GM18502 (cell line): ENCODE measurements around the gene KCNAB1.
A peak's percentile ranks its signal among the peaks of the same experiment; 100 is the strongest.

ENCODE experiments used
- ATAC-seq: cut with Tn5 transposase; IDR thresholded peaks from one replicate; pipeline ENCODE4 v1.9.1; 2021; ENCODE audit warnings: mild to moderate bottlenecking; ENCODE audit not compliant: unreplicated experiment, poor library complexity

KCNAB1 gene

GRCh38 chr3:156509189-156510174 is 389.1 kb downstream of the KCNAB1 start:
- peak; percentile 83 for ATAC-seq

DNA sequence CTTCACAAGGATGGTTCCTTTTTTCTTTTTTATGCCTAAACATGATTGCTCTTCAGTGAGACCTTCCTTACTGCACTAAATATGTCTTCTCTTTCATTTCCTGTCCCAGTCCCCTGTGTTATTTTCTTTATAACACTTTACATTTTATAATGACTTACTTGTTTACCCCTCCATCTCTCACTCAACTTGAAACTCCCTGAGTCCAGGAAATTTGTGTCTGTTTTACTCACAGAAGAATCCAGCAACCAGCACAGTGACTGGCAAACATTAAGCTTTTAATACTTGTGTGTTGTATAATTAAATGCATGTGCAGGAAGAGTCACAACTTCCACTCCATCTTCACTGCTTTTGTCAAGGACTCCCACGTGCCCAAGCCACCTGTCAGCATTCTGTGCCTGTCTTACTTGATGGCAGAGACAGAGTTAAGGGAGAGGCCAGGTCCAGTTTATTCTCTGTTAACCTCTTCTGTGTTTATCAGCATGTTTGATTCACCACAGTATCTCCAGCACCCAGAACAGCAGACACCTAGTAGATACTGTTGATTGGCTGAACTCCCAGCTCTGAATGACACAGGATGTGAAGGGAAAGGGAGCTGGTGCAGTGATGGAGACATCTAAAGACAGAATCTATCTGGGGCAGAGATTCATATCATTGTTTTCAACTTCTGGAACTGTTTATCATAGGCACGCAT is 391.8 kb downstream of the KCNAB1 start:
- ATAC-seq: no peak

GRCh38 chr3:156513619-156514018 is 393.2 kb downstream of the KCNAB1 start:
- ATAC-seq: no peak

DNA sequence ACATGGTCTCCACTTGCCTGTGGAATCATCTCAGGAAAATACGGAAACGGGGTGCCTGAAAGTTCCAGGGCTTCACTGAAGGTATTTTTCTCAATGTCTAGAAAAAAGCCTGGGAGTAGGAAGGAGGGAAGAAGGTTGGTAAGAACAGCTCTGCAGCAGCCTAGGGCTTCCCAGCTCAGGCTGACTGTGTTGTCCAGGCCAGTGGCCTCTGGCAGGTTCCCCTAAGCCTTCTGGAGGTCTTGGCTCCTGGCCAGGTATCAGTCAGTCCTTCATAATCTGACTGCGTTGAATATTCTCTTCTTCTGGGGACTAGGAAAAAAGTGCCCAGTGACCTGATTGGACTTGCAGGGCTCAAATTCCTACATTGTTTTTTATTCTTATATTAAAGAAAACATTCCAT is 395.9 kb downstream of the KCNAB1 start:
- no peak for ATAC-seq

DNA sequence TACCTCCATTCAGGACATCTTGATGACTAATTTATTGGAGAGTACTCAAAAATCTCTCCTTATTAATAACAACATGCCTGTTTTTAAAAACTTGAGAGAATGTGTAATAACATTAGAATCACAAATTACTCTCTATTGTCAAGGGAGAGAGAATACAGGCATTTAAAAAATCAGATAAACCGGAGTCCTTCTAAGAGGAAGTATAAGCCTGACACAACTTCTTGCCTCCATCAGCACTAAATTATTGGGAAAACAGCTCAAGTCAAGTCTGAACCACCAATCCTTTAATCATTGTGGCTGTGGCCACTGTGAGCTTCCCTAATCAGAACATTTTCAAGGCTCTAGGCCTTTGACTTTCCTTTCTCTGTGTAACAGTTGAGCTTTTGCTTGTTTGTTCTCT is 396.6 kb downstream of the KCNAB1 start:
- ATAC-seq: no peak

GRCh38 chr3:156518726-156519125 is 398.3 kb downstream of the KCNAB1 start:
- no peak for ATAC-seq

DNA sequence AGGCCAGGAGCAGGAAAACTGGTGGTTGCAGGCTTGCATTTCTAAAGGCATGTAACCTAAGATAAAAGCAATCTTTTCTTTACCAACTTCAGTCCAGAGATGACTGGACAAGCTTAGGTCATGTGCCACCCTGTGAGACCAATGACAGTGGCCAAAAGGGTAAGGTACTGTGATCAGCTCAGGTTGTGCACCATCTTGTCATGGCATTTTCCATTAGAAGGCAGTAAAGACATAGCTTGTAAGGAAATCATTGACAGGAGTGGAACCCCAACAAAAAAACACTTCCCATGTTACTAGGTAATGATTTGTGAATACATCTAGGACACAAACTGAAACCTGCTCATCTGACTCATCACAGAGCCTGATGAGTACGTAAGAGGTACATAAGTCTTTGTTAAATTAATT is 399.4 kb downstream of the KCNAB1 start:
- ATAC-seq: peak; percentile 62

DNA sequence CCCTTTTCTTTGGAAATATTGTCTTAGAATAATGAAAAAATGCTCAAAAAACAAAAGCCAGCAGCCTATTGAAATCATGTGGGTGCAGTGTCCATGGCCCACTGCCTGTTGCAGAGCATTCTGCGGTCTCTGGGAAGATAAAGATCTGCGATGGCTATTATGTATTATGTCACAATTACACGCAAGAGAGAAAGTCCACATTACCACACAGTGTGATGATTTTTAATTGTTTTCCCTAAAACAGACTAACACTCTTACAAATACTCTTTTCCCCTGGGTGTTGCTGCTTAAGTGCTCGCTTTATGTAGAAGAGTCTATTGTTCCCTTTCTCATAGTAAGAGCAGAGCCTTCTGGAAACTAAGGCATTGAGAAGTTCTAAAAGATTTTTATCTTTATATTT is 402.3 kb downstream of the KCNAB1 start:
- ATAC-seq: no peak

DNA sequence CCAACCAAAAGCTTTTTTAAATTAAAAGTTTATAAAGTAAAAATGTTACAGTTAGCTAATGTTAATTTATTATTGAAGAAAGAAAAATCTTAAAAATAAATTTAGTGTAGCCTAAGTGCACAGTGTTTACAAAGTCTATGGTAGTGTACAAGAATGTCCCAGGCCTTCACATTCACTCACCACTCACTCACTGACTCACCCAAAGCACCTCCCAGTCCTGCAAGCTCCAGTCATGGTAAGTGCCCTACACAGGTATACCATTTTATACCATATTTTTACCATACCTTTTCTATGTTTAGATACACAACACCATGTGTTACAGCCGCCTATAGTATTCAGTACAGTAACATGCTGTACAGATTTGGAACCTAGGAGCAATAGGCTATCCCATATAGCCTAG is 405.4 kb downstream of the KCNAB1 start:
- no peak for ATAC-seq

DNA sequence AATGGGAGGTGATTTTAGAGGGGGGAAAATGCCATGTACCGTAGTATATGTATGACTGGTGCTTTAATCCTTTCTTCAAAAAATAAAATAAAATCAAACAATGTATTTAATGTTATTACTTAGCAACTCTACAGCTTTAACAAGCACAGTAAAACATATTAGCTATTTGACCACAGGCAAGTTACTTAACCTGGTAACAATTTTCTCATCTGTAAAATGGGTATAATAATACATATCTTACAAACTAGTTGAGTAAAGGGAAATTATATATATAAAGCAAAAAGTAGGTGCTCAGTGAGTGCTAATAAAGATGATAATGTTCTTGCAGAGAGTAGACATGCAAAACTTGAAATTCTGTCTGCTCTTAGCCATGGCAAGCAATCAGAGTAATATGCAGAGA is 406.7 kb downstream of the KCNAB1 start:
- ATAC-seq: no peak

- ATAC-seq: no peak
These were observed 410.6 kb downstream of the KCNAB1 start for GRCh38 chr3:156530980-156531379.

DNA sequence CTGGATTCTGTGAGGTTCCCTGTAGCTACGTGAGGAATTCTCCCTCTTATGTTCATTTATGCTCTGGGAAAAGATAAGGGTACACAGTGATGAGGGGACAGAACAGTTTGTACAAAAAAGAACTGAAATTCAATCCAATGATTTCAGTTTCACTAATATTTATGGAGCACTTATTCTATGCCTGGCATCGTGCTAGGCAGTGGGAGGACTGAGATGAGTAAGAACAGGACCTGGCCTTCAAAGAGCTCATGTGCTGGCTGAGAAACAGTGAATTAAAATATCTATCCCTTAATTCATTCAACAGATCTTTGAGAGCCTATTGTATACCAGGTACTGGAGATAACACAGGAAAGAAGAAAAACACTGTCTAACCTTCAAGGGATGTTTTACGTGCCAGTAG is 412.4 kb downstream of the KCNAB1 start:
- no peak for ATAC-seq

GRCh38 chr3:156533205-156533604 is 412.8 kb downstream of the KCNAB1 start:
- no peak for ATAC-seq

DNA sequence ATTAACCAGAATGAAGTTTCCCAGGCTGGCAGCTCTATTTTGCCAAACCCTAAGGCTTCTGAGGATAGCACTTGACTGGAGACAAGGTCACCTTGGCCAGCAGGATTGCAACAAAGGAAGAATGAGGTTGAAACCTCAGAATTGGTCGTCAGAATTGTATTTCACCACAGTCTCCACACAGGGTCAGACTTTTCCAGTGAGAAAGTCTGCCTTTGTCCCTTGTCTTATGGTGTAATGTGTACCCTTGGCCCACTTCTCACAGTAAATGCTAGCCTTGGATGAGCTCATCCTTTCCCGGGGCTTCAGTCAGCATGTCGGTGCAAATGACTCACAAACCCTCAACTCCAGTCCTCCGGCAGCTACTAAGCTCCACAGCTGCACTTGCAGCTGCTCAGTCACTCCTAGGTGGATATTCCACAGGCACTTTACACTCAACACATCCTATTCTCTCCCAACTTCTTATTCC is 414.8 kb downstream of the KCNAB1 start:
- ATAC-seq: no peak

DNA sequence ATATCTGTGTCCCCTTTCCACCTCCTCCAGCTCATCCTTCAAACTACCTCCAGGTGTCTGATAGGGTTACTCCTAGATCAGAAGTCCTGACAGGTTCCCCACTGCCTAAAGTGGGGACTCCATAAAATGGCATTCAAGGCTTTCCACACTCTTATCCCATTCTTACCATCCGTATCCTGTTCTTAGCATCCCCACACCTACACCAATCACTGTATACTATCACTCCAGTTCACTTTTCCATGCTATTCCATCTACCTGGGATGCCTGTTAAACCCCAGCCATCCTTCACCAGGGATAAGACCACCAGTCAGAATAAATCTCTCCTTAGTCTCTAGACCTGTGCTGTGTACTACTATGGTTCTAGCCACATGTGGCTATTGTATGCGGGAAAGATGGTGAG is 415.4 kb downstream of the KCNAB1 start:
- ATAC-seq: no peak

DNA sequence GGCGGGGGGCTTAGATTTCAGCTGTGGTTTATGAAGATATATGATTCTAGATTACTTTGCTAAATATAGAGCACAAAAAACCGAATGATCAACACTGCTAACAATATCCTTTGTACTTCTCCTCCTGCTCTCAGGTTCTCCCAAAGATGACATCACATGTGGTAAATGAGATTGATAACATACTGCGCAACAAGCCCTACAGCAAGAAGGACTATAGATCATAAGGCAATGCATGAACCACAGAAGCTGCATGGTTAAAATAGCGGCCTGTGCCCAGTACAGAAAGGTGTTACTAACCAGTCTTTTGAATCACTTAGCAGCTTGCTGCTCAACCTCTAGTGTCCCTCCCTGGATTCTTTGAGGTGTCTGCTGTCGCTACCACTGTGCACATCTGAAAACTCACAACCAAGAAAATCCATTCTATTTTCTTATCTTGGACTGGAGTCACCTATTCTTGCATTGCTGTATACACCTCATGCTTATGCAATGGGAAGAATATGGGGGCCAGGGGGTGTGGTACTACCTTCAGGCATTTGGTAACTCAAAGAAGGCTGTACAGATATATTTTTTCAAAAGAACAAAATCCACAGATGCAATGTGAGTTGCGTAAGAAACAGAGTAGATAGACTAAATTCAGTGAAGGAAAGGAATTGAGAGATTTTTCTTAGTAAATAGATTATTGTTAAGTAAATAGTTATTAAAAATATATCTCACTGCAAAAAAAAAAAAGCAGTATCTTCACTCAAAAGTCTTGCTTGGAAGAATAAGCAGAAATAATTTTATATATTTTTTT is 416.3 kb downstream of the KCNAB1 start:
- ATAC-seq: no peak

GRCh38 chr3:156539051-156539450 is 418.7 kb downstream of the KCNAB1 start:
- ATAC-seq: no peak

- no peak for ATAC-seq
These were observed 419.4 kb downstream of the KCNAB1 start for GRCh38 chr3:156539802-156540201.

DNA sequence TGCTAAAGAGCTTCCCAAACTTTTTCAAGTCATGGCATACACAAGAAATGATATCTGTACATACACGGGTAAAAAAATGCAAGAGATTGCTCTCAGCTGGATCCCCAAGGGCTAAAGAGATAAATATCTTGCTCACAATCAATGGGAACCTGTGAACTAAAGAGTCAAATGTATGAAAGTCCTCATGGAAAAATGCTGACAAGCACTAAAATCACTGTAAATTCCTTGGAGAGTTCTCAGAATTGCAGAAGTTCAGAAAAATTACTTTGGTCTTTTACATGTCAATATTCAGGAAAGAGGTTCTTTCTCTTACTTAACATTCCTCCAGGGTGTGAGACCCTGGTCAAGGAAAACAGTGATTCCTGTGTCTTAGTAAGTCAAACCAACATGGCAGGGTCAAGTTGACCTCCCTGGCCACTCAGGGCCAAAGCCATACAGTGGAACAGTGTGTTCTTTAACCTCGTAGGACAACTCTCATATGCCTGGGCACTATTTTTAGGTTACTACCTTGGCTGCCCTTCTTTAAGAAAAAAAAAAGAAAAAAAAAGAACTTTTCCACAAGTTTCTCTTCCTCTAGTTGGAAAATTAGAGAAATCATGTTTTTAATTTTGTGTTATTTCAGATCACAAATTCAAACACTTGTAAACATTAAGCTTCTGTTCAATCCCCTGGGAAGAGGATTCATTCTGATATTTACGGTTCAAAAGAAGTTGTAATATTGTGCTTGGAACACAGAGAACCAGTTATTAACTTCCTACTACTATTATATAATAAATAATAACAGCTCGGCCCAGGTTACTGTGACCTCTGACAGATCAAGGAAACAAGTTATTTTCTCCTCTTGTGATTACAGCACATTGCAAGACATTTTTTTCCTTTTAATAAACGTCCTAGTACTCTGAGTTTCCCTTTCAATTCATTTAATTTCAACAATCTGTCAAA is 422.0 kb downstream of the KCNAB1 start:
- ATAC-seq: no peak
